ENCODE results near the gene EPHB1. TPM values are rescaled to one million over a fixed set of nuclear protein-coding genes. Genes with fewer than 3 reads are reported as not detected.

EPHB1 gene
- total RNA-seq, 4 donors from 2014 or later = 2.3 to 5.6 (median 4.6) TPM

GRCh38 chr3:134899786-134900185, 104.7 kb downstream of the EPHB1 start:
- Histone ChIP-seq H3K27me3 (no peaks in the 10 kb centered on the region), H3K4me1 (peaks cover 11 to 15% of the 10 kb centered on the region in 2 donors), H3K27ac (no peak overlapping the region), H3K4me3 (replicated peaks in 1 of 3) (no peak overlapping the region), H3K9me3 (no peaks in the 10 kb centered on the region), H3K36me3 (no peaks in the 10 kb centered on the region)
- no peak for DNase-seq
- intact Hi-C loops (cut with DNase I) = no loop called here
- TF ChIP-seq POLR2A (IDR thresholded peaks at IDR 0.05) (no peak), CTCF (IDR thresholded peaks at IDR 0.05) (no peak)
- WGBS, 2 donors = 100% methylated on average over 1 of the region's 1 CpG

GRCh38 chr3:134900482-134900881, 105.4 kb downstream of the EPHB1 start:
- Histone ChIP-seq H3K36me3 (no peaks in the 10 kb centered on the region), H3K9me3 (no peaks in the 10 kb centered on the region), H3K27me3 (no peaks in the 10 kb centered on the region), H3K4me3 (replicated peaks in 1 of 3) (no peak overlapping the region), H3K4me1 (peaks cover 18 to 22% of the 10 kb centered on the region in 2 donors), H3K27ac (no peak overlapping the region)
- TF ChIP-seq CTCF (IDR thresholded peaks at IDR 0.05) (no peak), POLR2A (IDR thresholded peaks at IDR 0.05) (no peak)
- intact Hi-C loops (cut with DNase I) = no loop called here
- WGBS, 2 donors = 89 to 91% methylated on average over 1 of the region's 1 CpG
- no peak for DNase-seq

GRCh38 chr3:134901461-134901860, 106.4 kb downstream of the EPHB1 start:
- Histone ChIP-seq H3K27me3 (no peaks in the 10 kb centered on the region), H3K4me1 (peaks cover 19 to 25% of the 10 kb centered on the region in 2 donors), H3K9me3 (no peaks in the 10 kb centered on the region), H3K27ac (no peak overlapping the region), H3K36me3 (no peaks in the 10 kb centered on the region), H3K4me3 (replicated peaks in 1 of 3) (no peak overlapping the region)
- DNase-seq = no peak
- WGBS, 2 donors = 88 to 97% methylated on average over 2 of the region's 2 CpGs
- TF ChIP-seq CTCF (IDR thresholded peaks at IDR 0.05) (no peak), POLR2A (IDR thresholded peaks at IDR 0.05) (no peak)
- intact Hi-C loops (cut with DNase I) = no loop called here

GRCh38 chr3:134903837-134904236, 108.8 kb downstream of the EPHB1 start:
- peaks cover 19 to 25% of the 10 kb centered on the region in 2 donors for H3K4me1 ChIP-seq
- no peak overlapping the region for H3K4me3 ChIP-seq (replicated peaks in 1 of 3)
- intact Hi-C loops (cut with DNase I) = no loop called here
- WGBS, 2 donors = 54 to 66% methylated on average over 4 of the region's 4 CpGs
- H3K36me3 ChIP-seq = no peaks in the 10 kb centered on the region
- H3K27ac ChIP-seq = peak overlapping the region in 2 of 3 donors; percentile 24 to 57
- no peaks in the 10 kb centered on the region for H3K27me3 ChIP-seq
- H3K9me3 ChIP-seq = no peaks in the 10 kb centered on the region
- DNase-seq = peak; percentile 17 to 24
- no peak for TF ChIP-seq CTCF (IDR thresholded peaks at IDR 0.05)
- no peak for TF ChIP-seq POLR2A (IDR thresholded peaks at IDR 0.05)

GRCh38 chr3:134904241-134904771, 109.2 kb downstream of the EPHB1 start:
- 35 to 37% methylated on average over 5 to 6 of the region's 6 CpGs for WGBS, 2 donors
- no peak for TF ChIP-seq POLR2A (IDR thresholded peaks at IDR 0.05)
- TF ChIP-seq CTCF (IDR thresholded peaks at IDR 0.05) = no peak
- Histone ChIP-seq H3K27ac (peak overlapping the region in 2 of 3 donors; percentile 24 to 57), H3K36me3 (no peaks in the 10 kb centered on the region), H3K4me3 (replicated peaks in 1 of 3) (no peak overlapping the region), H3K27me3 (no peaks in the 10 kb centered on the region), H3K4me1 (peaks cover 19 to 25% of the 10 kb centered on the region in 2 donors), H3K9me3 (no peaks in the 10 kb centered on the region)
- peak; percentile 19 to 52 for DNase-seq
- intact Hi-C loops (cut with DNase I) = no loop called here

Data from thyroid gland (tissue), 4 donors.